Sigmoid colon (tissue), 7 donors: ENCODE results near the gene SRBD1. TPM values are rescaled to one million over a fixed set of nuclear protein-coding genes. Genes with fewer than 3 reads are reported as not detected.

ENCODE experiments used
- DNase-seq: peaks from one replicate; pipeline ENCODE4 v3.0.0-alpha.2; 2019
- H3K27ac ChIP-seq, 4 donors: fragments of 200-600 bp; sonication (generic); one replicate each; pipeline ENCODE4 v1.5.1; 2016 to 2019; ENCODE audit warnings: mild to moderate bottlenecking in 1 of 4
- H3K27me3 ChIP-seq, 3 donors: fragments of 200-600 bp; sonication (generic); one replicate each; pipeline ENCODE4 v1.5.1; 2019; ENCODE audit warnings: mild to moderate bottlenecking in 1 of 3
- H3K36me3 ChIP-seq, 4 donors: fragments of 200-600 bp; sonication (generic); one replicate each; pipeline ENCODE4 v1.5.1; 2016 to 2019
- H3K4me1 ChIP-seq, 4 donors: fragments of 200-600 bp; sonication (generic); one replicate each; pipeline ENCODE4 v1.5.1; 2017 to 2019
- H3K4me3 ChIP-seq, 4 donors: fragments of 200-600 bp; sonication (generic); one replicate each; pipeline ENCODE4 v1.5.1; 2017 to 2019; ENCODE audit warnings: mild to moderate bottlenecking in 2 of 4, moderate library complexity in 1 of 4
- H3K9me3 ChIP-seq, 4 donors: fragments of 200-600 bp in 3 of 4; sonication (generic) in 3 of 4; one replicate each; pipeline versions ENCODE4 v1.5.1 to v1.6.1; 2013 to 2019
- EP300 ChIP-seq, 4 donors: sonication (generic); formaldehyde crosslinking; IDR thresholded peaks; one replicate each; pipeline ENCODE4 v1.6.1; 2017; ENCODE audit warnings: antibody characterized with exemption in 4 of 4
- POLR2A ChIP-seq, 2 donors: fragments of 450-650 bp; IDR thresholded peaks; one replicate each; pipeline ENCODE4 v1.6.1; 2016; ENCODE audit warnings: antibody characterized with exemption in 2 of 2, mild to moderate bottlenecking in 2 of 2, moderate library complexity in 2 of 2
- POLR2AphosphoS5 ChIP-seq, 4 donors: sonication (generic); formaldehyde crosslinking; IDR thresholded peaks; one replicate each; pipeline ENCODE4 v1.6.1; 2017; ENCODE audit warnings: antibody characterized with exemption in 4 of 4
- WGBS, 2 donors: extraction: QIAGEN DNeasy Blood & Tissue Kit; methylation state at CpG; one replicate each; pipeline ENCODE4 v1.1.7; 2013; 5-methylcytosine and 5-hydroxymethylcytosine counted together
- intact Hi-C: fragments of 100-400 bp; cut with DNase I; formaldehyde crosslinking; loops from one replicate; pipeline ENCODE4 v1.15.1; 2023
- polyA plus RNA-seq, 3 donors: library from polyadenylated mRNA; stranded (reverse); fragments of 200-250 nt; gene quantifications; one replicate each; pipeline ENCODE4 v1.2.3, GENCODE V29; 2013
- total RNA-seq, 4 donors: library from RNA; depleted of rRNA; stranded (reverse); fragments of >200 nt; gene quantifications; one replicate each; pipeline ENCODE4 v1.1.0, GENCODE V29; 2016
- TF ChIP-seq, protein P1 (sequence below), 4 experiments: fragments of 450-650 bp in 3 of 4; fragments of 200-600 bp in 1 of 4; IDR thresholded peaks; one replicate each; pipeline ENCODE4 v1.5.1; 2016 to 2019; ENCODE audit warnings: antibody characterized with exemption in 4 of 4, mild to moderate bottlenecking in 3 of 4, moderate library complexity in 2 of 4
- donor health status: healthy with polysubstance abuse.
- donor health status: Bipolar disorder and iron deficiency.
- donor health status: healthy.

Gene SRBD1
- total and polyA plus RNA-seq, 7 donors, result 9.0 to 31.4 (median 16.0) TPM

DNA sequence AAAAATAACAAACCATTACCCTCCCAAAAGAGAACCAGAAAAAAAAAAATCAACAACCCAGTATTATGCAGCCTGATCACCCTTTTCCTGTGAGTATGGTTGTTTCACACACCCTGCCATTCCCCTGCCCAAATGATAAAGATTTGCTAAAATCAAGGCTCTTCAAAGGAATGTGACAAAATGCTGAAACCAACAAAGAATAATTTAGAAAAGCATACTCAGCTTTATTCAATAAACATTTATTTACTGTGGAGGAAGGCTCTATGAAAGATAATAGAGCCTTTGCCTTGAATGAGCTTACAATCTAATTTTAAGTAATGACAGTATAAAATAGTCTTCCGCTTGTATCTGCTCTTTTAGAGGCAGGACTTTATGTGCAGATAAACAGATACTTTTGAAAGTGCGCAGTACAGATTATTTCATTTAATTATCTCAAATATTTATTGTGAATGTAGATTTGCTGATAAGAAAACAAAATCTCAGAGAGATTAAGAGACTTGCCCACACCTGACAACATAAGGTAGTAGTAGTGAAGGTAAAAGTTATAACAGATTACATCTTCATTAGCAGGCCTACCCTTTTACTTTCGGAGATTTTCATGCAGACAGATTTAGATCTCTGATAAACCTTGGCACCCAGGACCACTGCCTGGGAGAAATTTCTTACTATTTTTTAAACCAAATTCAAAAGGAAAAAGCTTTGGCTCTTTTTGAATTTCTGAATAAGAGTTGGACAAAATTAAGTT is 211.9 kb downstream of the SRBD1 start:
- WGBS, 2 donors, result 97 to 99% methylated on average over 3 of the region's 3 CpGs
- Histone ChIP-seq H3K27me3 (no peaks in the 10 kb centered on the region), H3K4me1 (no peaks in the 10 kb centered on the region), H3K27ac (no peak overlapping the region), H3K36me3 (no peaks in the 10 kb centered on the region), H3K9me3 (no peaks in the 10 kb centered on the region), H3K4me3 (no peak overlapping the region)
- no peak for DNase-seq
- intact Hi-C loops, result no loop called here
- TF ChIP-seq POLR2AphosphoS5 (IDR thresholded peaks at IDR 0.05) (no peak), EP300 (IDR thresholded peaks at IDR 0.05) (no peak)

DNA sequence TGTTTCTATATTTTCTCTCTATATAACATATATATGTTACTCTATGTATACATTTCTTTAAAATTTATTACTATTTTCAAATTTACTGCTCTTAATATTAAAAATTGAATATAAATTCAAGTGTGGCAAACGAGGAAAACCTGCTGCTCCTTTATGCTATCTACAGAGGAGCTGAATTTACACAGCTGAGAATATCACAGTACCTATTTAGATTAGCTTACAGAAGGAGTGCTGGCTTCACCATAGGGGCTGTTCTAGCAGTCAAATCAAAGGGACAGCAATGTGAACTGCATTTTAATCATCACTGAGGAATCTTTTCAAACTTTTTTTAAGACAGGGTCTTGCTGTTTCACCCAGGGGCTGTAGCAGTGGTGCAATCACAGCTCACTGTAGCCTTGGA is 213.8 kb downstream of the SRBD1 start:
- TF ChIP-seq, protein P1, sequence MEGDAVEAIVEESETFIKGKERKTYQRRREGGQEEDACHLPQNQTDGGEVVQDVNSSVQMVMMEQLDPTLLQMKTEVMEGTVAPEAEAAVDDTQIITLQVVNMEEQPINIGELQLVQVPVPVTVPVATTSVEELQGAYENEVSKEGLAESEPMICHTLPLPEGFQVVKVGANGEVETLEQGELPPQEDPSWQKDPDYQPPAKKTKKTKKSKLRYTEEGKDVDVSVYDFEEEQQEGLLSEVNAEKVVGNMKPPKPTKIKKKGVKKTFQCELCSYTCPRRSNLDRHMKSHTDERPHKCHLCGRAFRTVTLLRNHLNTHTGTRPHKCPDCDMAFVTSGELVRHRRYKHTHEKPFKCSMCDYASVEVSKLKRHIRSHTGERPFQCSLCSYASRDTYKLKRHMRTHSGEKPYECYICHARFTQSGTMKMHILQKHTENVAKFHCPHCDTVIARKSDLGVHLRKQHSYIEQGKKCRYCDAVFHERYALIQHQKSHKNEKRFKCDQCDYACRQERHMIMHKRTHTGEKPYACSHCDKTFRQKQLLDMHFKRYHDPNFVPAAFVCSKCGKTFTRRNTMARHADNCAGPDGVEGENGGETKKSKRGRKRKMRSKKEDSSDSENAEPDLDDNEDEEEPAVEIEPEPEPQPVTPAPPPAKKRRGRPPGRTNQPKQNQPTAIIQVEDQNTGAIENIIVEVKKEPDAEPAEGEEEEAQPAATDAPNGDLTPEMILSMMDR (IDR thresholded peaks at IDR 0.05), result no peak
- TF ChIP-seq POLR2AphosphoS5 (IDR thresholded peaks at IDR 0.05) (no peak), POLR2A (IDR thresholded peaks at IDR 0.05) (no peak), EP300 (IDR thresholded peaks at IDR 0.05) (no peak)
- DNase-seq, result no peak
- no peak overlapping the region for H3K4me3 ChIP-seq
- no peaks in the 10 kb centered on the region for H3K27me3 ChIP-seq
- intact Hi-C loops, result no loop called here
- H3K27ac ChIP-seq, result no peak overlapping the region
- H3K4me1 ChIP-seq, result no peaks in the 10 kb centered on the region
- H3K9me3 ChIP-seq, result no peaks in the 10 kb centered on the region
- WGBS, 2 donors, result 79 to 96% methylated on average over 1 of the region's 1 CpG
- H3K36me3 ChIP-seq, result no peaks in the 10 kb centered on the region

- 95 to 97% methylated on average over 1 of the region's 1 CpG for WGBS, 2 donors
- TF ChIP-seq EP300 (IDR thresholded peaks at IDR 0.05), result no peak
- Histone ChIP-seq H3K27ac (no peak overlapping the region), H3K4me1 (no peaks in the 10 kb centered on the region), H3K9me3 (no peaks in the 10 kb centered on the region), H3K36me3 (peaks cover 0 to 2% (median 0%) of the 10 kb centered on the region in 4 donors), H3K4me3 (no peak overlapping the region), H3K27me3 (no peaks in the 10 kb centered on the region)
- DNase-seq, result no peak
- intact Hi-C loops, result no loop called here
Observed at GRCh38 chr2:45396671-45397070, 214.4 kb downstream of the SRBD1 start.

DNA sequence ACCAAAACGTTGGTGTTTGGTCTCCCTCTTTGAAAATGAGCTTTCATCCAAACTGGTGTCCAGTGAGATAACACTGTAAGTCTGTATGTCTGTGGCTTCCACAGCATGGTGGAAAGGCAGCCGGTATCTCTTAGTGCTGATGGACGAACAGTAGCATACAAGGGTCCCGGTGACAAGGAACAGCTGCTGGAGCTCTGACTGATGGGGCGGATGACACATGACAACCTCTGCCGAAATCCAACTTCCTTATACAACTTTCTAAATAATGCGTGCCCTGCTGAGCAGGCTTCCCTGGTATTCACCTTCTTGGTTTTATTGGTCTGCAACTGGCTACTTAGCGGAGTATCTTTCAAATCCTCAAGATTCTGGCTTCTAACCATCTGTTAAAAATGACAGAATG is 216.2 kb downstream of the SRBD1 start:
- no peaks in the 10 kb centered on the region for H3K27me3 ChIP-seq
- H3K4me1 ChIP-seq, result no peaks in the 10 kb centered on the region
- intact Hi-C loops, result no loop called here
- no peak for TF ChIP-seq EP300 (IDR thresholded peaks at IDR 0.05)
- TF ChIP-seq, protein P1 (IDR thresholded peaks at IDR 0.05), result no peak
- TF ChIP-seq POLR2A (IDR thresholded peaks at IDR 0.05), result no peak
- no peak for TF ChIP-seq POLR2AphosphoS5 (IDR thresholded peaks at IDR 0.05)
- no peak overlapping the region for H3K4me3 ChIP-seq
- no peak for DNase-seq
- peaks cover 0 to 5% (median 0%) of the 10 kb centered on the region in 4 donors for H3K36me3 ChIP-seq
- no peaks in the 10 kb centered on the region for H3K9me3 ChIP-seq
- H3K27ac ChIP-seq, result no peak overlapping the region
- 91 to 93% methylated on average over 8 of the region's 8 CpGs for WGBS, 2 donors

GRCh38 chr2:45394216-45394615 is 216.9 kb downstream of the SRBD1 start:
- no peak overlapping the region for H3K4me3 ChIP-seq
- H3K4me1 ChIP-seq, result no peaks in the 10 kb centered on the region
- no peaks in the 10 kb centered on the region for H3K27me3 ChIP-seq
- H3K27ac ChIP-seq, result no peak overlapping the region
- H3K36me3 ChIP-seq, result peaks cover 0 to 5% (median 0%) of the 10 kb centered on the region in 4 donors
- H3K9me3 ChIP-seq, result no peaks in the 10 kb centered on the region
- TF ChIP-seq, protein P1 (IDR thresholded peaks at IDR 0.05), result no peak
- no peak for TF ChIP-seq POLR2A (IDR thresholded peaks at IDR 0.05)
- TF ChIP-seq EP300 (IDR thresholded peaks at IDR 0.05), result no peak
- no peak for TF ChIP-seq POLR2AphosphoS5 (IDR thresholded peaks at IDR 0.05)
- intact Hi-C loops, result no loop called here
- no peak for DNase-seq

DNA sequence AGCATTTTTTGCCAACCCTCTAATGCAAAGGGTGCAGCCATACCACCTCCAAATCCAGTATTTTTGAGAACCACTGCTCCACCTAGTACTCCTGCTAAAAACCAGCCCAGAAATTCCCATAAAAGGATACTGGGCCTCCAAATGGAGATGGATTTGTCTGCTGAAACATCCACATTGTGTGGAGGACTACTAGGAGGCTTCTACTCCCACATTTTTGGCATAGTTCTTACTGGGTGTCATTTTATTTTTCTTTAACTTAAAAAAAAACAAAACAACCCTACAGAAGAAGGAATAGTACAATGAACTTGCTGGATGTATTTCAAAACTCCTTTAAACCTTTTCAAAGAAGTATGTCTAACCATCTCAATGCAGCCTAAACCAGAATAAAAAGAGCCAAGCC is 219.2 kb downstream of the SRBD1 start:
- H3K36me3 ChIP-seq, result peaks cover 0 to 15% (median 0%) of the 10 kb centered on the region in 4 donors
- intact Hi-C loops, result no loop called here
- no peaks in the 10 kb centered on the region for H3K4me1 ChIP-seq
- no peaks in the 10 kb centered on the region for H3K9me3 ChIP-seq
- H3K27ac ChIP-seq, result no peak overlapping the region
- TF ChIP-seq EP300 (IDR thresholded peaks at IDR 0.05) (no peak), POLR2AphosphoS5 (IDR thresholded peaks at IDR 0.05) (no peak), POLR2A (IDR thresholded peaks at IDR 0.05) (no peak)
- TF ChIP-seq, protein P1 (IDR thresholded peaks at IDR 0.05), result no peak
- DNase-seq, result no peak
- no peak overlapping the region for H3K4me3 ChIP-seq
- H3K27me3 ChIP-seq, result no peaks in the 10 kb centered on the region
